ENCODE data around the gene SLC35E1. TPM values are rescaled to one million over a fixed set of nuclear protein-coding genes. Genes with fewer than 3 reads are reported as not detected.

The SLC35E1 gene
- polyA plus RNA-seq, 1 donor (not counting 4 experiments of a cell fraction or from before 2014, with no cell fraction given) = 30.3 TPM

DNA sequence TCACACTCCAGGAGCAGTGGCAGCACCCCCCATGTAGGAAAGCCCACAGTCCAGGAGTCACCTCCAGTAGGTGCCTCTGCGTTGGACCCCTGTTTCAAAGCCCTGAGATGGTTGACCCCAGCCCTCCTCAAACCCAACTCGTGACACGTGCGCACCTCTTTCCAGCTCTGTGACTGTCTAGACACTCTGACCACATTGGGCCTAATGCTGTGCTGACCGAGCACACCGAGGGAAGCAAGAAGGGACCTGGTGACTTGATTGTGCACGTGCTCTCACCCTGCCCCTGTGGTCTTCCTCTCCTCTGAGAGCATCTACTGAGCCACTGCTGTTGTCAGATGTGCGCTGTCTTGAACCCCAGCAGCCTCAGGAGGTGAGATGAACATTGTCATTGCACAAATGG lies 22.9 kb upstream of the SLC35E1 start:
- Histone ChIP-seq H3K4me1 (ENCODE audit: control insufficient read depth, extremely low read depth, insufficient read depth, low read length) (peaks cover 21% of the 10 kb centered on the region), H3K79me2 (ENCODE audit: control insufficient read depth, insufficient read depth, low read length) (peaks cover 94% of the 10 kb centered on the region), H3K4me3 (ENCODE audit: control insufficient read depth in 2 of 3, extremely low read depth in 1 of 3, insufficient read depth in 2 of 3, low read depth in 1 of 3, low read length in 3 of 3) (no peak overlapping the region), H3K27ac (ENCODE audit: control insufficient read depth, insufficient read depth, low read length) (no peak overlapping the region), H3K9me1 (ENCODE audit: control insufficient read depth, extremely low read depth, insufficient read depth, low read length) (peaks cover 4% of the 10 kb centered on the region), H2AFZ (ENCODE audit: control insufficient read depth, low read length) (no peak overlapping the region), H3K27me3 (ENCODE audit: control insufficient read depth, extremely low read depth, insufficient read depth, low read length) (no peaks in the 10 kb centered on the region), H3K9me3 (ENCODE audit: control insufficient read depth, low read depth, low read length) (no peaks in the 10 kb centered on the region), H3K36me3 (ENCODE audit: control insufficient read depth in 2 of 2, extremely low read depth in 1 of 2, insufficient read depth in 2 of 2, low read length in 2 of 2) (peaks cover 3 to 5% of the 10 kb centered on the region in 2 experiments), H4K20me1 (ENCODE audit: control insufficient read depth, extremely low read depth, insufficient read depth, low read length) (peaks cover 40% of the 10 kb centered on the region), H3K9ac (ENCODE audit: control insufficient read depth, extremely low read depth, insufficient read depth, low read length) (no peak overlapping the region), H3K4me2 (ENCODE audit: control insufficient read depth, extremely low read depth, insufficient read depth, low read depth, low read length) (no peak overlapping the region)
- DNase-seq (ENCODE audit: low read depth, low spot score) = no peak
- dilution Hi-C loops (cut with MboI; ENCODE audit: extremely low pct_ligation_motif_present, low sequenced_read_pairs) = no loop called here
- FAIRE-seq = no peak
- TF ChIP-seq, protein P1, sequence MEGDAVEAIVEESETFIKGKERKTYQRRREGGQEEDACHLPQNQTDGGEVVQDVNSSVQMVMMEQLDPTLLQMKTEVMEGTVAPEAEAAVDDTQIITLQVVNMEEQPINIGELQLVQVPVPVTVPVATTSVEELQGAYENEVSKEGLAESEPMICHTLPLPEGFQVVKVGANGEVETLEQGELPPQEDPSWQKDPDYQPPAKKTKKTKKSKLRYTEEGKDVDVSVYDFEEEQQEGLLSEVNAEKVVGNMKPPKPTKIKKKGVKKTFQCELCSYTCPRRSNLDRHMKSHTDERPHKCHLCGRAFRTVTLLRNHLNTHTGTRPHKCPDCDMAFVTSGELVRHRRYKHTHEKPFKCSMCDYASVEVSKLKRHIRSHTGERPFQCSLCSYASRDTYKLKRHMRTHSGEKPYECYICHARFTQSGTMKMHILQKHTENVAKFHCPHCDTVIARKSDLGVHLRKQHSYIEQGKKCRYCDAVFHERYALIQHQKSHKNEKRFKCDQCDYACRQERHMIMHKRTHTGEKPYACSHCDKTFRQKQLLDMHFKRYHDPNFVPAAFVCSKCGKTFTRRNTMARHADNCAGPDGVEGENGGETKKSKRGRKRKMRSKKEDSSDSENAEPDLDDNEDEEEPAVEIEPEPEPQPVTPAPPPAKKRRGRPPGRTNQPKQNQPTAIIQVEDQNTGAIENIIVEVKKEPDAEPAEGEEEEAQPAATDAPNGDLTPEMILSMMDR (optimal IDR thresholded peaks at IDR 0.05 in 1 of 3, IDR thresholded peaks at IDR 0.05 in 1 of 3, conservative IDR thresholded peaks at IDR 0.05 in 1 of 3; ENCODE audit: extremely low read depth in 1 of 3, insufficient read depth in 2 of 3, low read length in 3 of 3) = no peak
- no peak for TF ChIP-seq EZH2 (IDR thresholded peaks at IDR 0.05; ENCODE audit: low read length)

- Histone ChIP-seq H3K9me3 (ENCODE audit: control insufficient read depth, low read depth, low read length) (no peaks in the 10 kb centered on the region), H2AFZ (ENCODE audit: control insufficient read depth, low read length) (no peak overlapping the region), H3K4me1 (ENCODE audit: control insufficient read depth, extremely low read depth, insufficient read depth, low read length) (peaks cover 21% of the 10 kb centered on the region), H3K9ac (ENCODE audit: control insufficient read depth, extremely low read depth, insufficient read depth, low read length) (no peak overlapping the region), H3K4me3 (ENCODE audit: control insufficient read depth in 2 of 3, extremely low read depth in 1 of 3, insufficient read depth in 2 of 3, low read depth in 1 of 3, low read length in 3 of 3) (no peak overlapping the region), H3K27ac (ENCODE audit: control insufficient read depth, insufficient read depth, low read length) (no peak overlapping the region), H4K20me1 (ENCODE audit: control insufficient read depth, extremely low read depth, insufficient read depth, low read length) (peaks cover 40% of the 10 kb centered on the region), H3K36me3 (ENCODE audit: control insufficient read depth in 2 of 2, extremely low read depth in 1 of 2, insufficient read depth in 2 of 2, low read length in 2 of 2) (peaks cover 3 to 5% of the 10 kb centered on the region in 2 experiments), H3K4me2 (ENCODE audit: control insufficient read depth, extremely low read depth, insufficient read depth, low read depth, low read length) (no peak overlapping the region), H3K79me2 (ENCODE audit: control insufficient read depth, insufficient read depth, low read length) (peaks cover 94% of the 10 kb centered on the region), H3K9me1 (ENCODE audit: control insufficient read depth, extremely low read depth, insufficient read depth, low read length) (peaks cover 4% of the 10 kb centered on the region), H3K27me3 (ENCODE audit: control insufficient read depth, extremely low read depth, insufficient read depth, low read length) (no peaks in the 10 kb centered on the region)
- TF ChIP-seq, protein P1 (optimal IDR thresholded peaks at IDR 0.05 in 1 of 3, IDR thresholded peaks at IDR 0.05 in 1 of 3, conservative IDR thresholded peaks at IDR 0.05 in 1 of 3; ENCODE audit: extremely low read depth in 1 of 3, insufficient read depth in 2 of 3, low read length in 3 of 3) = no peak
- no peak for TF ChIP-seq EZH2 (IDR thresholded peaks at IDR 0.05; ENCODE audit: low read length)
- dilution Hi-C loops (cut with MboI; ENCODE audit: extremely low pct_ligation_motif_present, low sequenced_read_pairs) = no loop called here
- DNase-seq (ENCODE audit: low read depth, low spot score) (no peak), FAIRE-seq (no peak)
Observed at GRCh38 chr19:16594681-16595091, 22.5 kb upstream of the SLC35E1 start.

Measured in keratinocyte (primary cell).